Stimulated activated effector memory CD8-positive, alpha-beta T cell treated with anti-CD3 and anti-CD28 coated beads, Interleukin-12 subunit alpha, Interleukin-12 subunit beta, amount 100 ng/mL, for 72 hours (primary cell): Measurements from ENCODE around the gene TAB2.
"Not testable (repeated sequence)": the region's sequence is repeated elsewhere in the genome, so short reads cannot be mapped to it uniquely, and the experiment has no call there.

Experiments used
- ATAC-seq: fragments of 150-1000 bp; cut with Tn5 transposase; 2 replicates; pipeline ENCODE4 v1.10.0; 2021
- DNase-seq, 2 donors: peaks; one replicate each; pipeline ENCODE4 v3.0.0; 2021 to 2022; ENCODE audit warnings: low spot score in 2 of 2
- H3K27ac Mint-ChIP-seq: one replicate; pipeline ENCODE4 v1.8.0; 2022; ENCODE audit warnings: mild to moderate bottlenecking, mixed read lengths
- H3K36me3 Mint-ChIP-seq: one replicate; pipeline ENCODE4 v1.8.0; 2022; ENCODE audit warnings: mild to moderate bottlenecking, mixed read lengths
- H3K4me1 Mint-ChIP-seq: one replicate; pipeline ENCODE4 v1.8.0; 2022; ENCODE audit warnings: mixed read lengths
- H3K4me3 Mint-ChIP-seq: one replicate; pipeline ENCODE4 v1.8.0; 2022; ENCODE audit warnings: mild to moderate bottlenecking, mixed read lengths
- H3K9me3 Mint-ChIP-seq: one replicate; pipeline ENCODE4 v1.8.0; 2022; ENCODE audit warnings: mixed read lengths

Gene TAB2

DNA sequence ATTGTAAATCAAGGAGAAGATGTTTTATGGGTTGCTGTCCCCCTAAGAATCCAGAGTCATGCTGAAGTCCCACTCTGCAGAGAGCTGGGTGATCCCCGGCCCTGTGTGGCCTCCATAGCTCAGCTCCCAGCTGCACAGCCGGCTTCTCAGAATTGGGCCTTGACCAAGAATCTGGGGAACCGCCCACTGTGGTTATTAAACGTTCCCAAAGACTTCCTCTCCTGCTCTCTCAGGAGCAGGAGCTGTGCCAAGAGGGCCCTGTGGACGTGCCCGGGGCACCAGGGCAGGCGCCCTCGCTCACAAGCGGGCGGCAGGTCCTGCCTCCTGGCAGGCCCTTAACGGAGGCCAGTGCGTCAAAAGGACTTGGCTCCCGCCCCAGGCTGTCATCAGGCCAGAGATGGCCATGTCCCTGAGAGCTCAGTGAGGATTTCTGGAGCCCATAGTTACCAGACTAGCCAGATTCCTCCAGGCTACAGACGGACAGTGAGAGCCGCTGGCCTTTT lies 136.9 kb downstream of the TAB2 start:
- Mint-ChIP-seq H3K4me1 (peaks cover 16% of the 10 kb centered on the region), H3K36me3 (peaks cover 97% of the 10 kb centered on the region), H3K4me3 (no peak overlapping the region), H3K27ac (no peak overlapping the region), H3K9me3 (no peaks in the 10 kb centered on the region)
- no peak for DNase-seq
- no peak for ATAC-seq

DNA sequence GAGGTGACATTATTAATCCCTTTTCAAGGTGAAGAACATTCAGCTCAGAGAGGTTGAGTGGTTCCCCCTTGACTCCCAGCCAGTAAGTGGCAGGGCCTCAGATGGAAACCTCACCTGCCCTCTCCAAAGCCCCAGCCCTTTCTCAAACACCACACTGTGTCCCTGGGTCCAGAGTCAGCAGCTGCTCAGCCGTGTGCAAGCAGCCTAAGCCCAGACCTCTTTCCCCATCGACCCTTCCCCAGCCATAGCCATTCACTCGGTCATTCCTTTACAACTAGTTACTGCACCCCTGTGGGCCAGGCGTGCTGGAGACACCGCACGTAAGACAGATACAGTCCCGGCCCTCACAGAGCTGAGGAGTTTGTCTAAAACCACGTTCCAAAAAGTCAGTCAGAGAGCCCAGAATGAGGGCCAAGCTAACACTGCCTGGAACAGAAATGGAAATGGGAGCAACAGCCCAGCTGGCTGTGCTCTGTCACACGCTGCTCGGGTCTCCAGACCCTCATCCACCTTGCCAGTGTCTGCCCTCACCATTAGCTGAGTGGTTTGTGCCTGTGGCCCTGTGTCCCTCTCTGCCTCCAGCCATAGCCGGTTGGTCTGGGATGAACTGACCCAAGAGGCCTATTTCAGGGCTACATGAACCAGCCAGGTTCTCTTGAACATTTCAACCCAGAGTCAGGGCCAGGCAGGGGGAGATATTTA lies 137.7 kb downstream of the TAB2 start:
- H3K27ac Mint-ChIP-seq: peak overlapping the region; percentile 76
- no peaks in the 10 kb centered on the region for H3K9me3 Mint-ChIP-seq
- no peak for DNase-seq
- no peak overlapping the region for H3K4me3 Mint-ChIP-seq
- peaks cover 19% of the 10 kb centered on the region for H3K4me1 Mint-ChIP-seq
- H3K36me3 Mint-ChIP-seq: peaks cover 97% of the 10 kb centered on the region
- ATAC-seq: no peak

DNA sequence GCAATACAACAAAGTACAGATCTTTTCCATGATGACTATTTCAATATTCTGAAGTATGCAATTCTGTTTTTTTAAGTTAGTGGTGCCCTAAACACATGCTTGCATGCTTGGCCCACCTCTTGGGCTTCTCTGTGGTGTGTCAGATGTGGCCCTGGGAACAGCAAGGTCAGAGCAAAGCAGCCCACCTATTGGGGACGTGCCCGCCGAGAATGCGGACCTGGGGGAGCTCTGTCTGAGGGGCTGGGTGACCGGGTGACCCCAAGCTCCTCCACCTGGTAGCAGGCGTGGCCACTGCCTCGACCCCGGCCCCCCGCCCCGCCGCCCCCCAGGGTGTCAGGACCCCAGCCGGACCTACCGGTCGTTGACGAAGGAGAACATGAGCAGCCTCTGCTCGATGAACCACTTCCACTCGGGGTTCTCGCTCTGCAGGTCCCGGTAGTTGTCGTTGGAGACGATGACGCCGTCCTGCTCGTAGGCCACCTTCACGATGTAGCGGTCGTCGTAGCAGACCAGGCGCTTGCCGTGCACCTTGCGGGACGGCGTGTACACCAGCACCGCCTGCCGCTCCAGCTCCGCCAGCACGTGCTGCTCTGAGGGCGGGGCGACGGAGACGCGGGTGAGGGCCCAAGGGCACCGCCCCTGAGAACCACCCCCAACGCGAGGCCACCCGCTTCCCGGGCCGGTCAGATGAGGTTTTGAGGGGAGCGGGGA lies 139.0 kb downstream of the TAB2 start:
- Mint-ChIP-seq H3K4me1 (peaks cover 19% of the 10 kb centered on the region), H3K36me3 (peaks cover 100% of the 10 kb centered on the region), H3K9me3 (no peaks in the 10 kb centered on the region), H3K27ac (no peak overlapping the region), H3K4me3 (no peak overlapping the region)
- DNase-seq: no peak
- ATAC-seq: no peak

DNA sequence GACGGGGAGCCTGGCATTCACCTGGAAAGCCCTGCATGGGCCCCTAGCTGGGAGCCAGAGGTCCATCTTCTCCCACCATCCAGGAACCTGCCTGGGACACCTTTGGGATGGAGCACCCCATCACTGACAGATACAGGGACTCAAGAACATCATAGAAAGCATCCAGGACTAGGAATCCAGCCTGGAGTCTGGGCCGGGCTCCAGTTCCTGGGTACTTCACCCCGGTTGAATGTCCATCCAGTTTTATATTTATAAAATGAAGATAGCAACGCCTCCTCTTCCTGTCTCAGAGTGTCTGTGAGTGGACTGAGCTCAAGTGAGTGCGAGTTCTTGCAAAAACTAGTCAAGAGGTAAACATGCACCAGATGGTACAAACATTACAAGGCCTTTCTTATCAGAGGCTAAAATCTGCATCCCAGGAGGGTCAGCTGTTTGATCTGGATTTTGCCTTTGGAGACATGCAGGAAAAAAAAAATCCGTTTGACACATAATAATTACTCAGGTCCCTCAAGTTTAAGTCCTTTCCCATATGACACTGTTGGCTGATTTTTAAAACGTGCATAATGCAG lies 139.9 kb downstream of the TAB2 start:
- Mint-ChIP-seq H3K36me3 (peaks cover 100% of the 10 kb centered on the region), H3K4me1 (peaks cover 20% of the 10 kb centered on the region), H3K4me3 (no peak overlapping the region), H3K9me3 (no peaks in the 10 kb centered on the region), H3K27ac (peak overlapping the region; percentile 29)
- no peak for DNase-seq
- no peak for ATAC-seq

DNA sequence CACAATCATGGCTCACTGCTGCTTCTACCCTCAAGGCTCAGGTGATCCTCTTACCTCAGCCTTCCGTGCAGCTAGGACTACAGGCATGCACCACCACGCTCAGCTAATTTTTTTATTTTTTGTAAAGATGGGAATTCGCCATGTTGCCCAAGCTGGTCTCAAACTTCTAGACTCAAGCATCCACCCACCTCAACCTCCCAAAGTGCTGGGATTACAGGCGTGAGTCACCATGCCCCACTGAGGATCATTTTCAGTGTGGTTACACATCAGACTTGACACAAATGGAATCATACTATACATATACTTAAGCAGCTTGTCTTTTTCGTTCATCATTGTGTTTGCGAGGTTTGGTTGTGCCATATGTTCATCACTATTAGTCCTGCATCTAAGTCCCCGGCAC lies 140.7 kb downstream of the TAB2 start:
- H3K9me3 Mint-ChIP-seq: no peaks in the 10 kb centered on the region
- H3K4me1 Mint-ChIP-seq: peaks cover 27% of the 10 kb centered on the region
- H3K27ac Mint-ChIP-seq: peak overlapping the region; percentile 29
- no peak for ATAC-seq
- H3K4me3 Mint-ChIP-seq: no peak overlapping the region
- DNase-seq: no peak
- peaks cover 100% of the 10 kb centered on the region for H3K36me3 Mint-ChIP-seq

DNA sequence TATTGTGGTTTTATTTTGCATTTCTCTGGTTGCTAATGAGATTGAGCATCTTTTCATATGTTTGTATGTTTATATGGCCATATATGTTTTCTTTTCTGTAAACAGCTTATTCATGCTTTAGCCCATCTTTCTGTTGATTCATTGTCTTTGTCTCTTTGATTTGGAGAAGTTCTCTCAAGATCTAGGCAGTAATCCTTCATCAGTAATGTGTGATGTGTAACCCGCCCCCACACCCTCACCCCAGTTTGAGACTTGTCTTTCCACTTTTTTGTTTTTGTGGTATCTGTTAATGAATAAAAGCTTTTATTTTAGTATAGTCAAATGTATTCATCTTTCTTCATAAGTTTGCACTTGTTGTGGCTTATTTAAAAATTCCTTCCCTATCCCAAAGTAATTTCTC lies 141.3 kb downstream of the TAB2 start:
- Mint-ChIP-seq H3K4me3 (no peak overlapping the region), H3K4me1 (peaks cover 34% of the 10 kb centered on the region), H3K9me3 (no peaks in the 10 kb centered on the region), H3K27ac (peak overlapping the region; percentile 29), H3K36me3 (peaks cover 100% of the 10 kb centered on the region)
- DNase-seq: no peak
- no peak for ATAC-seq

DNA sequence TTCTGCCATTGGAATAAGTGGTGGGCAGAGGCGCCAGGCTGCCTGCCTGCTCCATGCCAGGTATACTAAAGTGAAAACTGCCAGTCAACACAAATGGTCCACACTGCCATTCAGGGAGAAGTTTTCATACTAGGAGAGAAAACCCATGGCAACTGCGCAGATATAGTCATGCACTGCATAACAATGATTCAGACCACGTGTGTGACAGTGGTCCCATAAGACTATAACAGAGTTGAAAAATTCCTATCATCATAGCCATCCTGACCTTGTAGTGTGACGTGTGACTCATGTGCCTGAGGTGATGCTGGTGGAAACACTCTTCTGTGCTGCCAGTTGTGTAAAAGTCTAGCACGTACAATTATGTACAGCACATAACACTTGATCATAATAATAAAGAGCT lies 142.2 kb downstream of the TAB2 start:
- no peak overlapping the region for H3K27ac Mint-ChIP-seq
- no peak overlapping the region for H3K4me3 Mint-ChIP-seq
- no peaks in the 10 kb centered on the region for H3K9me3 Mint-ChIP-seq
- H3K36me3 Mint-ChIP-seq: peaks cover 100% of the 10 kb centered on the region
- H3K4me1 Mint-ChIP-seq: peaks cover 43% of the 10 kb centered on the region
- ATAC-seq (no peak), DNase-seq (no peak)

DNA sequence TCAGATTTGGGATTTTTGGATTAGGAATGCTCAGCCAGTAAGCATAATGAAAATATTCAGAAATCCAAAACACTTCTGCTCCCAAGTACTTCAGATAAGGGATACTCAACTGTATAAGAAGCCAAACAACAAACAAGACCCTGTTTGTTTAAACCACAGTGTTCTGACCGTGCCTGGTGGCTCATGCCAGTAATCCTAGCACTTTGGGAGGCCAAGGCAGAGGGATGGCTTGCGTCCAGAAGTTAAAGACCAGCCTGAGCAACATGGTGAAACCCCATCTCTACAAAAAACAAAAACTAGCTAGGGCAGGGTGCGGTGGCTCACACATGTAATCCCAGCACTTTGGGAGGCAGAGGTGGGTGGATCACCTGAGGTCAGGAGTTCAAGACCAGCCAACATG lies 142.7 kb downstream of the TAB2 start:
- H3K4me3 Mint-ChIP-seq, DNase-seq, ATAC-seq, H3K9me3 Mint-ChIP-seq, H3K27ac Mint-ChIP-seq: not testable (repeated sequence)
- peaks cover 100% of the 10 kb centered on the region for H3K36me3 Mint-ChIP-seq
- H3K4me1 Mint-ChIP-seq: peaks cover 43% of the 10 kb centered on the region
